ENCODE results near the gene CLASP1.

Gene CLASP1

GRCh38 chr2:121408641-121409040, 240.6 kb downstream of the CLASP1 start:
- H3K4me3 ChIP-seq (ENCODE audit: low read depth, low read length) = no peak overlapping the region
- TF ChIP-seq, protein P1, sequence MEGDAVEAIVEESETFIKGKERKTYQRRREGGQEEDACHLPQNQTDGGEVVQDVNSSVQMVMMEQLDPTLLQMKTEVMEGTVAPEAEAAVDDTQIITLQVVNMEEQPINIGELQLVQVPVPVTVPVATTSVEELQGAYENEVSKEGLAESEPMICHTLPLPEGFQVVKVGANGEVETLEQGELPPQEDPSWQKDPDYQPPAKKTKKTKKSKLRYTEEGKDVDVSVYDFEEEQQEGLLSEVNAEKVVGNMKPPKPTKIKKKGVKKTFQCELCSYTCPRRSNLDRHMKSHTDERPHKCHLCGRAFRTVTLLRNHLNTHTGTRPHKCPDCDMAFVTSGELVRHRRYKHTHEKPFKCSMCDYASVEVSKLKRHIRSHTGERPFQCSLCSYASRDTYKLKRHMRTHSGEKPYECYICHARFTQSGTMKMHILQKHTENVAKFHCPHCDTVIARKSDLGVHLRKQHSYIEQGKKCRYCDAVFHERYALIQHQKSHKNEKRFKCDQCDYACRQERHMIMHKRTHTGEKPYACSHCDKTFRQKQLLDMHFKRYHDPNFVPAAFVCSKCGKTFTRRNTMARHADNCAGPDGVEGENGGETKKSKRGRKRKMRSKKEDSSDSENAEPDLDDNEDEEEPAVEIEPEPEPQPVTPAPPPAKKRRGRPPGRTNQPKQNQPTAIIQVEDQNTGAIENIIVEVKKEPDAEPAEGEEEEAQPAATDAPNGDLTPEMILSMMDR (IDR thresholded peaks at IDR 0.05; ENCODE audit: borderline replicate concordance, insufficient read depth, low read depth, low read length) = no peak

DNA sequence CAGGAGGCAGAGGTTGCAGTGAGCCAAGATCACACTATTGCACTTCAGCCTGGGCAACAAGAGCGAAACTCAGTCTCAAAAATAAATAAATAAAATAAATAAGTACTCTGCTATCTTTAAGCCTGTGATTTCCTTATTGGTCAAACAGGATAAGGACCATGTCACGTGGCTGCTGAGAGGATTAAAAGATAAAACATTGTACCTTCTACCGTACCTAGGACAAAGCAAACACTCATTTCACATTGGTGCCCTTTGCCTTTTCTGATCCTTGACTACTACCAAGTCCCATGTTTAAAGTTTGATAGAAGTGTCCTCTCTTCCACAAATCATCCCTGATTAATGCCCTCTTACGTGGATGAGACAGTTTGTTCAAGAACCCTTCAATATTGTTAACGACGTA, 244.0 kb downstream of the CLASP1 start:
- TF ChIP-seq, protein P1 (IDR thresholded peaks at IDR 0.05; ENCODE audit: borderline replicate concordance, insufficient read depth, low read depth, low read length) = no peak

GRCh38 chr2:121400201-121400600, 249.1 kb downstream of the CLASP1 start:
- TF ChIP-seq, protein P1 (IDR thresholded peaks at IDR 0.05; ENCODE audit: borderline replicate concordance, insufficient read depth, low read depth, low read length) = no peak
- no peak overlapping the region for H3K4me3 ChIP-seq (ENCODE audit: low read depth, low read length)

More for the DNA sequence above, 244.0 kb downstream of the CLASP1 start:
- H3K4me3 ChIP-seq (ENCODE audit: low read depth, low read length) = no peak overlapping the region

DNA sequence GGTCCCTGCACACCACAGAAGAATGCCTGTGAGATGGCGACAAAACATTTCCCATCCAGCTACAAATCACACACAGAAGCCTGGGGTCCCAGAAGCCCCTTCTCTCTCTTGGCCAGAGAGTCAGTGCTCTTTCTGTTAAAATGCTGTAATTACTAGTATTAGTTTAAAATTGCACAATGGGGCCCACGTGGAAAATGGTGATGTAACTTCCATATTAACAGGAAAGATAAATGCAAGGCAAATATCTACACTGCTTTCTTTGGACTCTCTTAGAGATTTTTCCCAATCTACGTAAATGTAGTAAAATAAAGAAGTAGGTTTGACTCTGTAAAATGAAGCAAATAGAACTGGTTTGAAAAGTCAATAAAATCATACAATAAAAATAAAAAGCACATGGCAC, 250.4 kb downstream of the CLASP1 start:
- TF ChIP-seq, protein P1 (IDR thresholded peaks at IDR 0.05; ENCODE audit: borderline replicate concordance, insufficient read depth, low read depth, low read length) = no peak

DNA sequence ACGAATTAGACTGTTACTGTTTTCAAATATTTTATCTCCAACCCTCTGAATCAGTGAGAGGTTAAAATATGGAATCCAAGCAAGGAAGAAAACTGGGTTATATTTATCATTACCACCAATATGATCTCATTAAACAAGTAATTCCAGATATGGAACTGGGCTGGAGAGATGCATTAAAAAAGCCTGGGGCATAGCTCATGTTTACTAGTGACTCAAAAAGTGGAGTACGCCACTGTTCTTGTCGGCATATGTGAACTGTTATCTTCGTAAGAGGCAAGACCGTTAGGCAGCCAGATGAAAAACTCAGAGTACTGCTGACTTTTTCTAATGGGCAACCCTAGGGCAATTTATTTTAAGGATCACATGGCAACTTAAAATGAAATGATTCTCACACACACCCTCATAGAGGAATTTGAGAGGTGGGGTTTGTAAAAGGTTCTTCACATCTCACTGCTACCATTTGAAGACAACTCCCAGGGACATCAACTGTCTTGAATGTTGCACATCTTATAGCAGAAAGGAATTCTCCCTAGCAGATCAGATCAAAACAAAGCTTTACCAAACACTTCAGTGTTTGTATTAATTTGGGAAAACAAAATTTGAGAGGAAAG, 259.1 kb downstream of the CLASP1 start:
- TF ChIP-seq, protein P1 (IDR thresholded peaks at IDR 0.05; ENCODE audit: borderline replicate concordance, insufficient read depth, low read depth, low read length) = no peak

More for the DNA sequence above, 250.4 kb downstream of the CLASP1 start:
- no peak overlapping the region for H3K4me3 ChIP-seq (ENCODE audit: low read depth, low read length)

GRCh38 chr2:121388371-121388770, 260.9 kb downstream of the CLASP1 start:
- H3K4me3 ChIP-seq (ENCODE audit: low read depth, low read length) = no peak overlapping the region
- TF ChIP-seq, protein P1 (IDR thresholded peaks at IDR 0.05; ENCODE audit: borderline replicate concordance, insufficient read depth, low read depth, low read length) = no peak

More for the DNA sequence above, 259.1 kb downstream of the CLASP1 start:
- no peak overlapping the region for H3K4me3 ChIP-seq (ENCODE audit: low read depth, low read length)

- TF ChIP-seq, protein P1 (IDR thresholded peaks at IDR 0.05; ENCODE audit: borderline replicate concordance, insufficient read depth, low read depth, low read length) = no peak
- H3K4me3 ChIP-seq (ENCODE audit: low read depth, low read length) = no peak overlapping the region
Measured at GRCh38 chr2:121387591-121388325, 261.5 kb downstream of the CLASP1 start.
